ENCODE data around the gene ZFYVE27.
A peak's percentile ranks its signal among the peaks of the same experiment; 100 is the strongest.

Gene ZFYVE27

GRCh38 chr10:97734021-97734420, 2.9 kb upstream of the ZFYVE27 start:
- no peak for DNase-seq (ENCODE audit: low read depth, low spot score)
- no peaks in the 10 kb centered on the region for H3K36me3 ChIP-seq (ENCODE audit: insufficient read depth, low read length)
- no peaks in the 10 kb centered on the region for H3K9me3 ChIP-seq (ENCODE audit: low read depth, low read length)
- H3K27ac ChIP-seq = no peak overlapping the region
- no peak for TF ChIP-seq EZH2 (IDR thresholded peaks at IDR 0.05)
- no peak for TF ChIP-seq FOXP2 (optimal IDR thresholded peaks at IDR 0.05; ENCODE audit: control extremely low read depth, extremely low read length, insufficient read depth)
- no peak for TF ChIP-seq POLR2AphosphoS5 (IDR thresholded peaks at IDR 0.05; ENCODE audit: borderline replicate concordance, low read depth, low read length)
- no peak overlapping the region for H3K9ac ChIP-seq (ENCODE audit: insufficient read length)
- H3K4me3 ChIP-seq = no peak overlapping the region

- H3K36me3 ChIP-seq (ENCODE audit: insufficient read depth, low read length) = no peaks in the 10 kb centered on the region; the same call in 1 of the 2 replicates
- no peak overlapping the region for H3K27ac ChIP-seq
- TF ChIP-seq POLR2AphosphoS5 (IDR thresholded peaks at IDR 0.05; ENCODE audit: borderline replicate concordance, low read depth, low read length) = no peak
- TF ChIP-seq FOXP2 (optimal IDR thresholded peaks at IDR 0.05; ENCODE audit: control extremely low read depth, extremely low read length, insufficient read depth) = no peak
- no peak for TF ChIP-seq EZH2 (IDR thresholded peaks at IDR 0.05)
- no peak for DNase-seq (ENCODE audit: low read depth, low spot score)
- peak overlapping the region; percentile 83 for H3K4me3 ChIP-seq
- no peaks in the 10 kb centered on the region for H3K9me3 ChIP-seq (ENCODE audit: low read depth, low read length)
- no peak overlapping the region for H3K9ac ChIP-seq (ENCODE audit: insufficient read length)
These were observed 476 bp upstream of the ZFYVE27 start for GRCh38 chr10:97736403-97736901.

- Histone ChIP-seq H3K36me3 (ENCODE audit: insufficient read depth, low read length) (no peaks in the 10 kb centered on the region; the same call in 1 of the 2 replicates), H3K27ac (no peak overlapping the region), H3K9me3 (ENCODE audit: low read depth, low read length) (no peaks in the 10 kb centered on the region), H3K9ac (ENCODE audit: insufficient read length) (peak overlapping the region; percentile 87), H3K4me3 (peak overlapping the region; percentile 83)
- DNase-seq (ENCODE audit: low read depth, low spot score) = no peak
- TF ChIP-seq FOXP2 (optimal IDR thresholded peaks at IDR 0.05; ENCODE audit: control extremely low read depth, extremely low read length, insufficient read depth) (no peak), POLR2AphosphoS5 (IDR thresholded peaks at IDR 0.05; ENCODE audit: borderline replicate concordance, low read depth, low read length) (no peak), EZH2 (IDR thresholded peaks at IDR 0.05) (no peak)
These were observed 890 bp downstream of the ZFYVE27 start for GRCh38 chr10:97737770-97738265.

- Histone ChIP-seq H3K27ac (no peak overlapping the region), H3K4me3 (no peak overlapping the region), H3K36me3 (ENCODE audit: insufficient read depth, low read length) (no peaks in the 10 kb centered on the region; the same call in 1 of the 2 replicates), H3K9ac (ENCODE audit: insufficient read length) (no peak overlapping the region), H3K9me3 (ENCODE audit: low read depth, low read length) (no peaks in the 10 kb centered on the region)
- DNase-seq (ENCODE audit: low read depth, low spot score) = no peak
- TF ChIP-seq FOXP2 (optimal IDR thresholded peaks at IDR 0.05; ENCODE audit: control extremely low read depth, extremely low read length, insufficient read depth) = no peak
- TF ChIP-seq POLR2AphosphoS5 (IDR thresholded peaks at IDR 0.05; ENCODE audit: borderline replicate concordance, low read depth, low read length) = no peak
- TF ChIP-seq EZH2 (IDR thresholded peaks at IDR 0.05) = no peak
These were observed 1.7 kb downstream of the ZFYVE27 start for GRCh38 chr10:97738616-97739015.

- Histone ChIP-seq H3K36me3 (ENCODE audit: insufficient read depth, low read length) (no peaks in the 10 kb centered on the region; the same call in 1 of the 2 replicates), H3K9me3 (ENCODE audit: low read depth, low read length) (no peaks in the 10 kb centered on the region), H3K9ac (ENCODE audit: insufficient read length) (no peak overlapping the region), H3K4me3 (no peak overlapping the region), H3K27ac (no peak overlapping the region)
- TF ChIP-seq EZH2 (IDR thresholded peaks at IDR 0.05) = no peak
- TF ChIP-seq POLR2AphosphoS5 (IDR thresholded peaks at IDR 0.05; ENCODE audit: borderline replicate concordance, low read depth, low read length) = no peak
- TF ChIP-seq FOXP2 (optimal IDR thresholded peaks at IDR 0.05; ENCODE audit: control extremely low read depth, extremely low read length, insufficient read depth) = no peak
- no peak for DNase-seq (ENCODE audit: low read depth, low spot score)
These were observed 3.7 kb downstream of the ZFYVE27 start for GRCh38 chr10:97740613-97741012.

GRCh38 chr10:97743169-97743943, 6.4 kb downstream of the ZFYVE27 start:
- no peak overlapping the region for H3K9ac ChIP-seq (ENCODE audit: insufficient read length)
- H3K36me3 ChIP-seq (ENCODE audit: insufficient read depth, low read length) = no peaks in the 10 kb centered on the region; the same call in 1 of the 2 replicates

GRCh38 chr10:97744405-97745035, 7.6 kb downstream of the ZFYVE27 start:
- Histone ChIP-seq H3K36me3 (ENCODE audit: insufficient read depth, low read length) (no peaks in the 10 kb centered on the region; the same call in 1 of the 2 replicates), H3K27ac (no peak overlapping the region), H3K9me3 (ENCODE audit: low read depth, low read length) (no peaks in the 10 kb centered on the region), H3K9ac (ENCODE audit: insufficient read length) (no peak overlapping the region), H3K4me3 (no peak overlapping the region)
- TF ChIP-seq POLR2AphosphoS5 (IDR thresholded peaks at IDR 0.05; ENCODE audit: borderline replicate concordance, low read depth, low read length) = no peak
- no peak for TF ChIP-seq EZH2 (IDR thresholded peaks at IDR 0.05)
- no peak for TF ChIP-seq FOXP2 (optimal IDR thresholded peaks at IDR 0.05; ENCODE audit: control extremely low read depth, extremely low read length, insufficient read depth)
- DNase-seq (ENCODE audit: low read depth, low spot score) = no peak

More at GRCh38 chr10:97743169-97743943, 6.4 kb downstream of the ZFYVE27 start:
- no peak for TF ChIP-seq FOXP2 (optimal IDR thresholded peaks at IDR 0.05; ENCODE audit: control extremely low read depth, extremely low read length, insufficient read depth)
- no peak for TF ChIP-seq EZH2 (IDR thresholded peaks at IDR 0.05)
- TF ChIP-seq POLR2AphosphoS5 (IDR thresholded peaks at IDR 0.05; ENCODE audit: borderline replicate concordance, low read depth, low read length) = no peak
- H3K27ac ChIP-seq = no peak overlapping the region
- no peak for DNase-seq (ENCODE audit: low read depth, low spot score)
- no peaks in the 10 kb centered on the region for H3K9me3 ChIP-seq (ENCODE audit: low read depth, low read length)
- H3K4me3 ChIP-seq = no peak overlapping the region

GRCh38 chr10:97747573-97747972, 10.6 kb downstream of the ZFYVE27 start:
- DNase-seq (ENCODE audit: low read depth, low spot score) = no peak
- Histone ChIP-seq H3K4me3 (no peak overlapping the region), H3K36me3 (ENCODE audit: insufficient read depth, low read length) (peaks cover 3% of the 10 kb centered on the region; the same call in 1 of the 2 replicates), H3K9ac (ENCODE audit: insufficient read length) (no peak overlapping the region), H3K27ac (no peak overlapping the region), H3K9me3 (ENCODE audit: low read depth, low read length) (no peaks in the 10 kb centered on the region)
- TF ChIP-seq EZH2 (IDR thresholded peaks at IDR 0.05) = no peak
- no peak for TF ChIP-seq FOXP2 (optimal IDR thresholded peaks at IDR 0.05; ENCODE audit: control extremely low read depth, extremely low read length, insufficient read depth)
- no peak for TF ChIP-seq POLR2AphosphoS5 (IDR thresholded peaks at IDR 0.05; ENCODE audit: borderline replicate concordance, low read depth, low read length)
